Measurements from ENCODE around the gene CASP8AP2.
"Not testable (repeated sequence)": the region's sequence is repeated elsewhere in the genome, so short reads cannot be mapped to it uniquely, and the experiment has no call there.

The CASP8AP2 gene

DNA sequence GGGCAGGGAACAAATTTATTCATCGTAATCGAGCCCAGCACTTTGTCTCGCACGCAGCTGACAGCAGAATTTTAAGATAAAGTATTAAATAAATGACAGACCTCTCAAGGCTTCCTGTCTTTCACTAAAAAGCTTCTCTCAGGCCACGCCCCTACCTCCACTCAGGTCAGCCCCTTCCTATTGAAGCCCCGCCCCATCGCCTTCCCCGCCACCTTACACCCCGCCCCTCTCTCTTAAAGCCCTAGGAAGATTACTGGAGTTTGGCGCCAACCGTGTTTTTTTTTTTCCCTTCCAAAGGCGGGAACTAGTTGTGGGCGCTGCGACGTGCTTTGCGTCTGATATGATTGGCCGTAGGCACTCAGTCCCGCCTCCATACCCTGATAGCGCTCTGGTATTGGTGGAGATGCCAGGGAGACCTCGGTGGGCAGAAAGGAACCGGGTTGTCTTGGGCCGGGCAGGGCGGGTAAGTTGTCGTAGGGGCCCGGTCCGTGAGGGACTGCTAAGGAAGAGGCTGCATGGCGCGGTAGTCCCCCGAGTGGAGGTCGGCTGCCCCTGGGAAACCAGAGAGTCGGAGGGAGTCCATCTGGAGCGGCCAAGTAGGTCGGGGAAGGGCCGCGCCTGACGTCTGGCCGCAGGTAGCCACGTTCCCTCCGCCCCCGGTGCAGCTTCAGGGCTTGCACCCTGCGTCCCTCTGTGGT is at the start of gene CASP8AP2:
Gene CASP8AP2, plus strand, starts transcription at position 409 of the 698 bp plus-strand sequence.
- peak within 1 kb of the TSS; percentile 93 for H3K4me3 ChIP-seq (ENCODE audit: low read depth, low read length)

DNA sequence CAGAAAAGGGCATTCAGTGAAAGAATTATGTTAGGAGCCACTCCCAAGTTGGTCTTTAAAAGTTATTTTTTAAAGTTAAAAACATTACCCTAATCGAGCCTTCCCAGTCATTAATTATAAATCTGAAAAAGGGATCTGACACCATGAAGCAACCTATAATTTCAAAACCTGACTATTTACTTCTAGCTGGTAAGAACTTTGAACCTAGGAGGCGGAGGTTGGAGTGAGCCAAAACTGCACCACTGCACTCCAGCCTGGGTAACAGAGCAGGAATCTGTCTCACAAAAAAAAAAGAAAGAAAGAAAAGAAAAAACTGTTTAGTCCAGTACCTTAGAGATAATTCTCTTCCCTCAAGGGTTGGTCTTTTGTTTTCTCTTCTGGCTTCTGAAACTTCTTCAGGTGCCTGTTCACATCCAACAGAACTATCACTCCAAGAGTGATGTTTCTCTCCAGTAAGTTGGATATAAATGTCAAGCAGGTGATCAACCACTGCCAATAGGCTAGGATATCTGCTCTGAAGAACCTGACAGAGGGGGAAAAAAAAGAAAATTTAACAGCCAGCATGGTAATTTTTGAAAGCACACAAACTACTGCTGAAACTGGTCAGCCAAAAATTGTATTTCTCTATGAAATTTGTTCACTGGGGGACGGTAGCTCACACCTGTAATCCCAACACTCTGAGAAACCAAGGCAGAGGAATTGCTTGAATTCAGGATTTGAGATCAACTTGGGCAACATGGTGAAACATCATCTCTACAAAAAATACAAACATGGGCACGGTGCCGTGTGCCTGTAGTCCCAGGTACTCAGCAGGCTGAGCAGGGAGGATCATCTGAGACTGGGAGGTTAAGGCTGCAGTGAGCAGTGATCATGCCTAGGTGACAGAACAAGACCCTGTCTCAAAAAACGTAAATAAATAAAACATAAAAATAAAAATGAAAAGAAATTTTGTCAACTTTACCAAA is 48.3 kb upstream of the CASP8AP2 start:
- no peak overlapping the region for H3K4me3 ChIP-seq (ENCODE audit: low read depth, low read length)

DNA sequence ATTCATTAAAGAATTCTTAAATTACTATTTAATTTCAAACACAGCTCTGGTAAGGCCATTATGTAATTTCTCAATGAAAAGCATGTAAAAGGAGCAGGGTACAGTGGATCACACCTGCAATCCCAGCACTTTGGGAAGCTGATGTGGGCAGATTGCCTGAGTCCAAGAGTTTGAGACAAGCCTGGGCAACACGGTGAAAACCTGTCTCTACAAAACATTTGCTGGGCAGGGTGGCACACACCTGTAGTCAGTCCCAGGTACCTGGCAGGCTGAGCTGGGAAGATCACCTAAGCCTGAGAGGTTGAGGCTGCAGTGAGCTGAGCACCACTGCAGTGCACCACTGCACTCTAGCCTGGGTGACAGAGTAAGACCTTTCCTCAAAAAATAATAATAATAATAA is 47.5 kb upstream of the CASP8AP2 start:
- H3K4me3 ChIP-seq (ENCODE audit: low read depth, low read length): no peak overlapping the region

DNA sequence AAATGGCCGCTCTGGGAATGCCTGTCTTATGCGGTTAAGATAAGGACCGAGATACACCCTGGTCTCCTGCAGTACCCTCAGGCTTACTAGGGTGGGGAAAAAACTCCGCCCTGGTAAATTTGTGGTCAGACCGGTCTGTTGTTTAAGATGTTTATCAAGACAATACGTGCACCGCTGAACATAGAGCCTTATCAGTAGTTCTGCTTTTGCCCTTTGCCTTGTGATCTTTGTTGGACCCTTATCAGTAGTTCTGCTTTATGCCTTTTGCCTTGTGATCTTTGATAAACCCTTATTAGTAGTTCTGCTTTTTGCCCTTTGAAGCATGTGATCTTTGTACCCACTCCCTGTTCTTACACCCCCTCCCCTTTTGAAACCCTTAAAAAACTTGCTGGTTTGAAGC is 46.4 kb upstream of the CASP8AP2 start:
- not testable (repeated sequence) for H3K4me3 ChIP-seq (ENCODE audit: low read depth, low read length)

DNA sequence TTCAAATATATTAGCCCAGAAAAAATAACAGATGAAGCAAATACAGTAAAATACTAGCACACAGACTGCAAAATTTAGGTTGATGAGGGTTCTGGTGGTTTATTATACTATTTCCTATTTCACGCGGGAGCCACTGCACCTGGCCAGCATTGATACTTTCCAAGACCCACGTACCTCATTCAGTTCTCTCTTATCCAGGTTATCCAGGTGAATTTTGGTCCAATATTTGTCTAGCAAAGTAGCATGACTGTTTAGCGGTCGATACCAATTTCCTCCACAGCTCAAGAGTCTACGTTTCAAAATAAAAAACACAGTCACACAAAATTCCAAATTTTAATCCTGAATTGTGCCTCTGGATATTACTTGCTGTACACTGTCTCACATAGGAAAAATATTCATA is 44.8 kb upstream of the CASP8AP2 start:
- H3K4me3 ChIP-seq (ENCODE audit: low read depth, low read length): no peak overlapping the region

DNA sequence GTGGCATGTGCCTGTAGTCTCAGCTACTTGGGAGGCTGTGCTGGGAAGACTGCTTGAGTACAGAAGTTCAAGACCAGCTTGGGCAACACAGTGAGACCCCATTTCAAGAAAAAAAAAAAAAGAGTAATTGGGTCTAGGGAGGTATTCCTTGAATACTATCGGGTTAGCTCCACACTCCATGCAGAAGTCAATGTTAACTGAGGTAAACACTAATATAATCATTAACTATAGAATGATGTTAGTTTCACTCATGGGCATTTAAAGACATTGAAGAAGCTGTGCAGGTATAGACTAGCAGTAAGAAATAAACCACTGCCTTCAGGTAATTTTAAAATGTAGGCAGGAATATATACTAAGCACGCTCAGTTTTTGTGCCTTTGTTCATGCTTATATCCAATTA is 42.7 kb upstream of the CASP8AP2 start:
- H3K4me3 ChIP-seq (ENCODE audit: low read depth, low read length): no peak overlapping the region

DNA sequence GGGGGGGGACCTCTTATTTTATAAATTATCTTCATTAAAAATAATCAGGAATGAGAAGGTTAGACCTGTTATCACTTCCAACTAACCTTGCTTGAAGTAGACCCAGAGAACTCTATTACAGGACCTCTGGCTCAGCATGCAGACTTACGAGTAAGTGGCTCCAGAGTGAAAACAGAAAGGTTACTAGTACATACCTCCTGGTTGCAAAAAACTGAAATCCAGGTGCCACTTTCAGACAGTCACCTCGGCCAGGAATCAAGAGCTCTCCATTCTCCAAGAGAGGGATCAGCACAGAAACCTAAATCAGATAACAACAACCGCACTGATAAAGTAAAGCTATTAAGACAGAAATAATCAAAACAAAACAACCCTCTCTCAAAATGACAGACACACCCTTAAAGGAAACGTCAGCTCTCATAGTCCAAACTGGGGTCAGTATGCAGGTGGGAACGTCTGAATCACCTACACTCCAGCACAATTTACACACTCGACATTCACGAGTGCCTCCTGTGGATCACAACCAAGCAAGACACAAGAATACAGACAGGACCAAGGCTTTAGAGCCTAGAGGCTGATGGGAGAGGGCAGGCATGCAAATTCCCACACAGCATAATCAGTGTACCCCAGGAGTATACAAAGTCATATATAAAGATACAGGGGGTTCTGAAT is 41.9 kb upstream of the CASP8AP2 start:
- H3K4me3 ChIP-seq (ENCODE audit: low read depth, low read length): no peak overlapping the region

DNA sequence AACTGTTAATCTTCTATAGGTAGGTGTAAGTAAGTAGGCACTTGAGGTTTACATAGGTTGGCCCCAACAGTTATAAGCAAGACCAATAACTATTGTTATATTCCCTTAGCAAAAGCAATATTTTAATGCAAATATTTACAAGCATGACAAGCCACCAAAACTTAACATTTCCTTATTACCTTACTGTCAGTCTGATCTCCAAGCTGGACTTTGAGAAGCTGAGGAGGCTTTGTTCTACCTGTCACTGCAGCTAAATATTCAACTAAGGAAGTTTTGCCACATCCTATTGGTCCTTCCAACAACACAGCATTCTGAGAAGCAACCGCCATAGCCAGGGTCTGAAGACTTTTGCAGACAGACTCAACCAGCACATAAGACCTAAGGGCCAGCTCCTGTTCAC is 39.7 kb upstream of the CASP8AP2 start:
- H3K4me3 ChIP-seq (ENCODE audit: low read depth, low read length): no peak overlapping the region

DNA sequence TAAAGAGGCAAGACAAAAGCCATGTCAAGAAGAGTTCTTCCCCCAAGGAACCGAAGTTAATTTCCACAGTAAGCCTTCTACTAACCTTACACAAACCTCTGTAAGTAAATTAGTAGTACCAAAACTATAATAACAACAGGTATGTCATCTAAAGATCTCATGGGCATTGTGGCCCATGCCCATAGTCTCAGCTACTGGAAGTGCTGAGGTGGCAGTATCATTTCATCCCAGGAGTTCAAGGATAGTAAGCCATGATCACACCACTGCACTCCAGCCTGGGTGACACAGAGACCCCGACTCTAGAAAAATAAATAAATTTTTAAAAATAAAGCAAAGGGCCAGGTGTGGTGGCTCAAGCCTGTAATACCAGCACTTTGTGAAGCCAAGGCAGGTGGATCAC is 39.3 kb upstream of the CASP8AP2 start:
- H3K4me3 ChIP-seq (ENCODE audit: low read depth, low read length): no peak overlapping the region

DNA sequence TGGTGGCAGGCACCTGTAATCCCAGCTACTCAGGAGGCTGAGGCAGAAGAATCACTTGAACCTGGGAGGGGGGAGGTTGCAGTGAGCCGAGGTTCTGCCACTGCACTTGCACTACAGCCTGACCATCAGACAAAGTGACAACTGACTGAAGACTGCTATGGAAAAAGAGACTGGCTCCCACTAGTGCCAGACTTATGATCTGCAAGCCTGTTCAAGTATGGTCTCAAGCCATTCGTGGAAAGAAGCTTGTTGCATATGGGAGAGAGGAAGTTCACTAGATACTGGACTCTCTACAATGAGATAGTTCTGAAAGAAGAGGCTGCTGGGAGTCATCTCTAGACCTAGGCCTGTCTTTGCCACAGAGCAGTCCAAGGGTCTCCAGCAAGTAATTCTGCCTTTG is 36.8 kb upstream of the CASP8AP2 start:
- no peak overlapping the region for H3K4me3 ChIP-seq (ENCODE audit: low read depth, low read length)

DNA sequence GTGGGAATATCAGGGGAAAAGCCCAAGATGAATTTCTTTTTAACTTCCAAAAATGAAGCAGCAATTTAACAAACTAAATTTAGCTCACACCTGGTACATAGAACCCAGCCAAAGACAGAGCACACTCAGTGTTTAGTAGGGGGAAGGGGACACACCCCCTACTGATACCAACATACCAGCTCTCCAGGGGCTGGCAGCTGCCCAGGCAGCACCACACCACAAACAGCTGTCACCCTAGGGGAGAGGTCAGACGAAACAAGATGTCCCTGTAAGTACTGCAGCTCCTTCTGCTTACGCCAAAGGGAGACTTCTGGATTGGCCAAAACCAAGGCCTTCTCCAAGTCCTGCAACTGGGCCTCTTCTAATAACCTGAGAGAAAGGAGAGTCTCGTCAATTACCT is 36.1 kb upstream of the CASP8AP2 start:
- no peak overlapping the region for H3K4me3 ChIP-seq (ENCODE audit: low read depth, low read length)

DNA sequence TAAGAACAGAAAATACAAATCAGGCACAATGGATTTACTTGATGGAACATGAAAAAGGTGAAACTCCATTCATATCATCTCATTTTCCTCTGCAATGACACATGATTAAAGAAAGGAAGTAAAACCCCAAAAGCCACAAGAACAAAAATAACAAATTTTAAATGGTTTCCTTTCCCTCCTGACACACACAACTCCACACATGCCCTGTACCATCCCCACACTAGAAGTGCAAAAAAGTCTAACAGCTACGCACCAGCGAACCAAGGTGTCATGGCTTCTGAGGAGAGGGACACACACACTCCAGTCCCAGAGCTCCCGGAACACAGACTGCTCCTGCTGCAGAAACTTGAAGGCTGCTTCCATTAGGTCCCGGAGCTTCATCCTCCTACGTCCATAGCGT is 35.4 kb upstream of the CASP8AP2 start:
- H3K4me3 ChIP-seq (ENCODE audit: low read depth, low read length): no peak overlapping the region

DNA sequence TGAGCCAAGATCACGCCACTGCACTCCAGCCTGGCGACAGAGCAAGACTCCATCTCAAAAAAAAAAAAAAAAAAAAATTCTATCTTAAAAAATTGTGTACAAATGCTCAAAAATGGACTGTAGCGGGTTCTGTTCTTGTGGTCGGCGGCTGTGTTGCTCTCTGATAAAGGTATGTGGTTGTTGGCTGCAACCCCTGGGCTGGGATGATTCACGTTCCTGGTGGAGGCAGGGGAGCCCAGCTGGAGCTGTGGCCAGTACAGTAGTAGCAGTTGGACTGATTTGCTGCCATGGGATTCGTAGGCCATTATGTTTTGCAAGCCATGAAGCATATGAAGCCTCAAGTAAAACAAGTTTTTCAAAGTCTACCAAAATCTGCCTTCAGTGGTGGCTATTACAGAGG is 32.4 kb upstream of the CASP8AP2 start:
- no peak overlapping the region for H3K4me3 ChIP-seq (ENCODE audit: low read depth, low read length)

DNA sequence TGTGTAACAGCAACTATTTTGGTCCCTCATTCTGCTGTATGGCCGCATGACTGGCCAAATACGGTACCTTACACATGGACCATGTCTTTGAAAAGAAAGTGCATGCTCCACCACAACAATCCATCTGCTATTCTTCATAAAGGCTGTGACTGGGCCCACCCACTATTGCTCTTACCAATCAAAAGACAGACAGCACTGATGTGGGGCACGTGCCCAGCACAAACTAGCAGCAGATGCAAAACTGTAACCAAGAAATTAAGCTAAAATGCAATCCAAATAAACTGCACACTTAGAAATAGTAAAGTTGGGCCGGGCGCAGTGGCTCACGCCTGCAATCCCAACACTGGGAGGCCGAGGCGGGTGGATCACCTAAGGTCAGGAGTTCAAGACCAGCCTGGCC is 30.6 kb upstream of the CASP8AP2 start:
- H3K4me3 ChIP-seq (ENCODE audit: low read depth, low read length): no peak overlapping the region

DNA sequence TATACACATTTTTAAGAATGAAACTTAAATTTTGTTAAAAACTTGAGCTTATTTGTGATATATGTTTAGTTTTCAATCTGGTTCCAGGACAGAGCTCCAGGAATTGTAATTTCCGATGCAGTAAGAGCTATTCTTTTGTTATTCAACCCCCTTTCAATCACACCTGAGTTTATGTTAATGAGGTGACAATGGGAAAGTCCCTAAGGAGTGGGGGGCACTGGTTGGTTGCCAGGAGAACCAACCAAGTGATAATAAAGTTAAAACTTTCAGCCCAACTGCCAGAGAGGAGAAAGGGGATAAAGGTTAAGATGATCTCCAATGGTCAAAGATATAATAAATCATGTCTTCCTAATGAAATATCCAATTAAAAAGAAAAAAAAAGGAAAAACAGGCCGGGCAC is 29.9 kb upstream of the CASP8AP2 start:
- no peak overlapping the region for H3K4me3 ChIP-seq (ENCODE audit: low read depth, low read length)

DNA sequence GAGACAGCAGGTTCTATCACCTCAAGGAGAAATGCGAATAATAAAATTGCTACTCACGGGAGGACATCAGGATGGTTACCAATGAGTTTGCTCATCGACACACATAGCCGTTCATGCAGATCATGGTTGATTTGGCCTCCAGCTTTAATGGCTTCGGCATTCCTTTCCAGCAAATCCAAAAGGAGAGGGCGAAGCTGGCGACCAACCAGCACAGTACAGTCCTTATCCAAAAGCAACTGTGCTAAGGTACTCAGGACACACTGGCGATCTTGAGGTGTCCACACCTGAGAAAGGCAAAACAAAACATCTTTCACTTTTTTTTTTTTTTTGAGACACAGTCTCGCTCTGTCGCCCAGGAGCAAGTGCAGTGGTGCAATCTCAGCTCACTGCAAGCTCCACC is 26.4 kb upstream of the CASP8AP2 start:
- no peak overlapping the region for H3K4me3 ChIP-seq (ENCODE audit: low read depth, low read length)

DNA sequence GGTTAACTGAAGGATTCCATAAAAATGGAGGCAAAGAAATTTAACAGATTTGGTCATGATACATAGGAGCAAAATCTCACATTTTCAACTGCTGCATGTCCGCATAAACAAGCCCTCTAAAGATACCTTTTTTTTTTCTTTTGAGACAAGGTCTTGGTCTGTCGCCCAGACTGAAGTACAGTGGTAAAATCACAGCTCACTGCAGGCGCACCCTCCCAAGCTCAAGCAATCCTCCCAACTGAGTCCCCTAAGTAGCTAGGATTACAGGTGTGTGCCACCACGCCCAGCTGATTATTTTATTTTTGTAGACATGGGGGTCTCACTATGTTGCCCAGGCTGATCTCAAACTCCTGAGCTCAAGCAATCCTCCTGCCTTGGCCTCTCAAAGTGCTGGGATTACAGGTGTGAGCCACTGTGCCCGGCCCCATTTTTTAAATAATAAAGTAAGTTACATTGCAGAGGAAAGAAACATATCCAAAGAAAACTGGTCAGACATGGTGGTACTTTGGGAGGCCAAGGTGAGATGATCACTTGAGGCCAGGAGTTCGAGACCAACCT is 23.8 kb upstream of the CASP8AP2 start:
- H3K4me3 ChIP-seq (ENCODE audit: low read depth, low read length): no peak overlapping the region

DNA sequence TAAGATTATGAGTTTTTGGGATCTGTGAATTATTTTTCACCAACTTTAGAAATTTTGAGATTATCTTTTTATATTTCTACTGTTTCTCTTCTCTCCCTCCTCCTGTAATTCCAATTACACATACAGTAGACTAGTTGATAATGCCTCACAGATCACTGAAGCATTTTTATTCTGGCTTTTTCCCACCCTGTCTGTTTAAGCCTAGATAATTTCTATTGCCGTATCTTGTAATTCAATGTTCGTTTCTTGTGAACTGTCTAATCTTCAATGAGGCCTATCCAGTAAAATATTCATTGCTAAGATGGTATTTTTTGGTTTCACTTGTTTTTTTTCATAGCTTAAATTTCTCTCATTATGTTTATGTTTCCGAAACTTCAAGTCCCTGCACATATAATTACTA is 22.1 kb upstream of the CASP8AP2 start:
- H3K4me3 ChIP-seq (ENCODE audit: low read depth, low read length): no peak overlapping the region

DNA sequence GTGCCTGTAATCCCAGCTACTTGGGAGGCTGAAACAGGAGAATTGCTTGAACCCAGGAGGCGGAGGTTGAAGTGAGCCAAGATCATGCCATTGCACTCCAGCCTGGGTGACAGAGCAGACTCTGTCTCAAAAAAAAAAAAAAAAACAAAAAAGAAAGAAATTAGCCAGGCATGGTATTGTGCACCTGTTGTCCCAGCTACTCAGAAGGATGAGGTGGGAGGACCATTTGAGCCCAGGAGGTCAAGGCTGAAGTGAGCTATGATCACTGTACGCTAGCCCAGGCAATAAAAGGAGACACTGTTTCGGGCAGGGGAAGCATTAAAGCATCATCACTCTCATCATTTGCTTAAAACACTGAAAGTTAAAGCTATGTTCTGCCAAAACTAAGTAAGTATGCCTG is 16.3 kb upstream of the CASP8AP2 start:
- not testable (repeated sequence) for H3K4me3 ChIP-seq (ENCODE audit: low read depth, low read length)

DNA sequence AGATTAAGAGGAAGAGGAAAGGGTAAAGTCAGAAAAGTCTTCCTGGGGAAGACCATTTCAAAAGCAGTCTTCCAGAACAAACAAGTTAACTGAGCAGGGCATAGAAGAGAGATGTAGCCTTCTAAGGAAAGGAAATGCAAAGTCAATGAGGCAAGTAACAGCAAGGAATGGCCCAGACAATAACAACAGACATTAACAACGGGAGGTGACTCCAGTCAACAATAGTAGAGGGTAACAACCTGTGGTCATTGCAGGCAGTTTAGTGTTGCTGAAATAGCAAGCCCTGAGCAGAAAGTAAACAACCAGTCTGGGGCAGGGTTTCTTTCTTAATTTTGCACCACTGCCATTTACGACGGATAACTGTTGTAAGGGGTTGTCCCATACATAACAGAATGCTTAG is 12.2 kb upstream of the CASP8AP2 start:
- peak overlapping the region; percentile 99 for H3K4me3 ChIP-seq (ENCODE audit: low read depth, low read length)

DNA sequence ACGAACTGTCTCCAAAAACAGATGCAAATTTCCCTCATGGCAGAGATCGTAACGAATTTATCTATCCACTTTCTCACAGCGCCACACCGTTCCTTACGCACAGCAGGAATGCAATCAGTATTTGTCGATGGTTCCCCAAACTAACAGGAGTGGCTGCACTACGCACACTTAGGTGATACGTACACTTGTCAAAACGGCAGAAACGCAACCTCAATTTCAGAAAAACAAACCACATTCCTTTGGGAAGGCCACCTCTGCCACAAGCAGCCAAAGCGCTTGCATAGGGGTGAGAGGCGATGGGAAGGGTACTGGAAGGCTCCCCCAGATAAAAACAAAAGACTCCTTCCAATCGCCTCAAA is 10.7 kb upstream of the CASP8AP2 start:
- peak overlapping the region; percentile 99 for H3K4me3 ChIP-seq (ENCODE audit: low read depth, low read length)

Measured in iPS-11a (cell line).